ACC112 (cell line): ENCODE results near the gene MAST3.

ENCODE experiments used
- H2AFZ ChIP-seq: fragments of 200-600 bp; sonication (generic); one replicate; pipeline ENCODE4 v1.6.0; 2017; ENCODE audit warnings: antibody characterized with exemption, low read length; ENCODE audit not compliant: unreplicated experiment
- H3K27ac ChIP-seq: fragments of 200-600 bp; sonication (generic); 2 replicates; pipeline ENCODE4 v1.5.1; 2014; ENCODE audit warnings: low read depth, mild to moderate bottlenecking, antibody characterized with exemption, low read length, moderate library complexity
- H3K27me3 ChIP-seq: fragments of 200-600 bp; sonication (generic); 2 replicates; pipeline ENCODE4 v1.6.1; 2014; ENCODE audit warnings: mild to moderate bottlenecking, antibody characterized with exemption, low read length, moderate library complexity, mixed read lengths; ENCODE audit not compliant: insufficient read depth
- H3K36me3 ChIP-seq: fragments of 200-600 bp; sonication (generic); 2 replicates; pipeline ENCODE4 v1.6.1; 2016; ENCODE audit warnings: mild to moderate bottlenecking, antibody characterized with exemption, low read length, moderate library complexity, mixed read lengths; ENCODE audit not compliant: insufficient read depth
- H3K4me1 ChIP-seq: fragments of 200-600 bp; sonication (generic); one replicate; pipeline ENCODE4 v1.6.1; 2016; ENCODE audit warnings: low read length, mixed read lengths; ENCODE audit not compliant: insufficient read depth, unreplicated experiment, control insufficient read depth
- H3K4me3 ChIP-seq: fragments of 200-600 bp; sonication (generic); 2 replicates; pipeline ENCODE4 v1.5.1; 2014; ENCODE audit warnings: mild to moderate bottlenecking, low read depth, low read length
- H3K79me2 ChIP-seq: fragments of 200-600 bp; sonication (generic); one replicate; pipeline ENCODE4 v1.6.0; 2016; ENCODE audit warnings: low read length; ENCODE audit not compliant: control insufficient read depth, unreplicated experiment, insufficient read depth

Gene MAST3

DNA sequence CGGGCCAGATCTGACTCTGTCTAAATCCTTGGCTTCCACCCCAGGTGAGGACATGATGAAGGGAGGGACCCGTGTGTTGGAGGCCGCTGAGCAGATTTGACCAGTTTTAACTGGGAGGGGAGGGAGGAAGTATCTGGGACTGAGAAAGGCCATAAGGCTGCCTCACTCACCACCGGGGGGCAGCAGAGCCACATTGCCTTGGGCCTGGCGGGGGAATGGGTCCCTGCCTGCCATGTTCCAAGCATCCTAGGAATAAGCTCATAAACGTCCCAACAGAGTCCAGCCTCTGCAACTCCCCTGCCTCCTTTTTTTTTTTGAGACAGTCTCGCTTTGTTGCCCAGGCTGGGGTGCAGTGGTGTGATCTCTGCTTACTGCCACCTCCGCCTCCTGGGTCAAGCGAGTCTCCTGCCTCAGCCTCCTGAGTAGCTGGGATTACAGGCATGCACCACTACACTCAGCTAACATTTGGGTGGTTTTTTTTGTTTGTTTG, 15.5 kb downstream of the MAST3 start:
- Histone ChIP-seq H3K4me3 (no peak overlapping the region), H3K27ac (no peak overlapping the region), H3K27me3 (no peaks in the 10 kb centered on the region), H2AFZ (no peak overlapping the region), H3K4me1 (peaks cover 4% of the 10 kb centered on the region), H3K79me2 (no peaks in the 10 kb centered on the region), H3K36me3 (no peaks in the 10 kb centered on the region)

DNA sequence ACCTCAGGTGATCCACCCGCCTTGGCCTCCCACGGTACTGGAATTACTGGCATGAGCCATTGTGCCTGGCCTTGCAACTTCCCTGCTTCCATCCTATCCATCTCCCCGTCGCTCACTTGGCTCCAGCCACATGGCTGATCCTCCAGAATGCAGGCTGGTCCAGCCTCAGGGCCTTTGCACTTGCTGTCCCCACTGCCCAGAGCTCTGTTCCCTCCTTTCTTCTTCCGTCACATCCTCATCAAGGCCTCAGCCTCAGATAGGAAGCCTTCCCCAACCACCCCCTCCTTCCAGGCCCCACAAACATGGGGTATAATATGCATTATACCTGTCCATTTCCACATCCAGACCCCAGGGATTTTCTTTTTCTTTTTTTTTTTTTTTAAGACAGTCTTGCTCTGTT, 16.2 kb downstream of the MAST3 start:
- H2AFZ ChIP-seq, result no peak overlapping the region
- no peaks in the 10 kb centered on the region for H3K79me2 ChIP-seq
- H3K4me3 ChIP-seq, result no peak overlapping the region
- no peaks in the 10 kb centered on the region for H3K27me3 ChIP-seq
- no peaks in the 10 kb centered on the region for H3K36me3 ChIP-seq
- peaks cover 4% of the 10 kb centered on the region for H3K4me1 ChIP-seq
- no peak overlapping the region for H3K27ac ChIP-seq

DNA sequence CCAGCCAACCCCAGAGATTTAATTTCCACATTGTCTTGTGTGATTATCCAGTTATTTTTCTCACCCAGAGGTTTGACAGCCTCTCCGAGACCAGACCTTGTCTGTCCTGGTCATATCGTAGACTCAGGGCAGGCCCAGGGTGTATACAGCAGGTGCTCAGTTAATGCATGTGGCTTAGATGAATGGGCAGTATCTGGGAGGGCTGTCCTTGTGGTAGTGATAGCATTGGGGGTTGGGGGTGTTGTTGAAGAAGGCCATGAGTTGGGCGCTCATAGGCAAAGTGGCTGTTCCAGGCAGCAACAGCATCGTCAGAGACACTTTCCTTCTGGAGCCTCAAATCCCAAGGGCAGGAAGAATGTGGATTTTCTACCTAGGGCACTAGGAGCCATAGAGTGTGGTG, 16.9 kb downstream of the MAST3 start:
- Histone ChIP-seq H3K36me3 (no peaks in the 10 kb centered on the region), H3K27ac (no peak overlapping the region), H3K27me3 (no peaks in the 10 kb centered on the region), H3K79me2 (no peaks in the 10 kb centered on the region), H2AFZ (no peak overlapping the region), H3K4me1 (peaks cover 4% of the 10 kb centered on the region), H3K4me3 (no peak overlapping the region)

DNA sequence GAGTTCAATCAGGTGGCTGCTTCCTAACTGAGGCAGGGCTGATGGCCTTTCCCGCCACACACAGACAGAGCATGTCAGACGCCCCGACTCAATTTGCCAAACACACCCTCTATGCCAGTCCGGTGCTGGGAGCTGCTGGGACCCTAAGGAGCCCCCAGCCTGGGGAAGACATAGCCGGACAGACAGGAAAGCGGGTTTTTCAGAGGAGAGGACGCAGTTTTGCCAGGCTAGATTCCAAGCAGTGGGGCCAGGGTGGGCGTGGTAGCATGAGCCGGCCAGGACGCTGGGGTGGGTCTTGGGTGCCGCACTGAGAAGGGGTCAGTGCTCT, 19.8 kb downstream of the MAST3 start:
- no peaks in the 10 kb centered on the region for H3K36me3 ChIP-seq
- no peaks in the 10 kb centered on the region for H3K79me2 ChIP-seq
- peak overlapping the region; percentile 85 for H3K4me3 ChIP-seq
- H3K27ac ChIP-seq, result no peak overlapping the region
- peaks cover 4% of the 10 kb centered on the region for H3K4me1 ChIP-seq
- no peaks in the 10 kb centered on the region for H3K27me3 ChIP-seq
- peak overlapping the region; percentile 50 for H2AFZ ChIP-seq

DNA sequence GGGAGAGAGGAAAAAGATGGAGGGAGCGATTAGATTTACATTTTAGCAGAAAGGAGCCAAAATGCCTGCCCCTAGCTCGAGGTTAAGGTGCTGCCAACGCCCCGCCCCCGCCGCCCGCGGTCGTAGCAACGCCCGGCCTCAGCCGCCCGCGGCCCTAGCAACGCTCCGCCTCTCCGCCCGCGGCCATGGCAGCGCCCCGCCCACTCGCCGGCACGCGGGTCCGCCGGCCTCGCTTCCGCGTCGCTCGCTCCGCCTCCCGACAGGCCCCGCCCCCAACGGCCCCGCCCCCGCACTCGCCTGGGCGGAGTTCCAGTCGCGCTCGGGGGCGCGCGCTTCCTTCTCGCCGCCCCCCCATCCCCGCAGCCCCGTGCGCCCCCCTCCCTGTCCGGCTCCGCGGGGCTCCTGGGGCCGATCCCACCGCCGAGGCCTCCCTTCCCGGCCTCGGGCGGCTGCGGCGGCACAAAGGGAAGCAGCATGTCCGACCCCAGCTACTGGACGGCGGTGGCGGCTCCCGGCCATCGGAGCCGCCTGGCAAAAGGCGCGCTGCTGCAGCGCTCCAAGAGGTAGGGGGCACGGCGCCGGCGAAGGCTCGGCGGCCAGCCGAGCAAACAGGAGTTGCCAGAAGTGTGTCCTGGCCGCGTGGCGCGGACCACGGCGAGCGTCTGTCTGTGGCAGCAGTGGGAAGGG, 20.3 kb downstream of the MAST3 start:
- Histone ChIP-seq H3K36me3 (no peaks in the 10 kb centered on the region), H3K27ac (no peak overlapping the region), H3K79me2 (no peaks in the 10 kb centered on the region), H3K27me3 (no peaks in the 10 kb centered on the region), H3K4me1 (peaks cover 4% of the 10 kb centered on the region), H2AFZ (peak overlapping the region; percentile 50), H3K4me3 (peak overlapping the region; percentile 85)

DNA sequence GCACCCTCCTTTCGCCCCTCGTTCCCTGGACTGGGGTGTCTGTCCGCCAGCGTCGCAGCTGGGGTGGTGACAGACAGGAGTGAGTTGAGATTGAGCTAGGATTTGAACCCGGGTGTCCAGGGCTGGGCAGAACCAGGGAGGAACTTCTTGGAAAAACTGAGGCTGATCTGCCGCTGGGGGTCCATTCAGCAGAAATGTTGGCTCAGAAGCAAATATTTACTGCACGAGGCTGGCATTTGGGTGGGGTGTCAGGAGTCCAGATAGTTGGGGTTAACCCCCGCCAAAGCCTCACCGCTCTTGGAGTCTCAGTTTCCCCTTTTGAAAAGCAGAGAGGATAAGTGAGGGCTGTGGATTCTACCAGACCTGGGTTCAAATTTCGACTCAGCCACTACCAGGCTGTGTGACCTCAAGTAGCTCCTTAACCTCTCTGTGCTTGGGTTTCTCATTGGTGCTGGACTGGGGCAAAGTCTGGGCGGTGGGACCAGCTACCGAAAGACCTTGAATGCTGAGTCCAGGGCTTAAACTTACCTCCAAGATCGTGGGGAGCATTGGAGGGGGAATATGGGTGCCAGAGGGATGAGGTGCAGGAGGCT, 20.9 kb downstream of the MAST3 start:
- no peaks in the 10 kb centered on the region for H3K36me3 ChIP-seq
- H3K27ac ChIP-seq, result no peak overlapping the region
- H3K4me3 ChIP-seq, result peak overlapping the region; percentile 85
- no peaks in the 10 kb centered on the region for H3K27me3 ChIP-seq
- peaks cover 4% of the 10 kb centered on the region for H3K4me1 ChIP-seq
- H3K79me2 ChIP-seq, result no peaks in the 10 kb centered on the region
- H2AFZ ChIP-seq, result no peak overlapping the region

DNA sequence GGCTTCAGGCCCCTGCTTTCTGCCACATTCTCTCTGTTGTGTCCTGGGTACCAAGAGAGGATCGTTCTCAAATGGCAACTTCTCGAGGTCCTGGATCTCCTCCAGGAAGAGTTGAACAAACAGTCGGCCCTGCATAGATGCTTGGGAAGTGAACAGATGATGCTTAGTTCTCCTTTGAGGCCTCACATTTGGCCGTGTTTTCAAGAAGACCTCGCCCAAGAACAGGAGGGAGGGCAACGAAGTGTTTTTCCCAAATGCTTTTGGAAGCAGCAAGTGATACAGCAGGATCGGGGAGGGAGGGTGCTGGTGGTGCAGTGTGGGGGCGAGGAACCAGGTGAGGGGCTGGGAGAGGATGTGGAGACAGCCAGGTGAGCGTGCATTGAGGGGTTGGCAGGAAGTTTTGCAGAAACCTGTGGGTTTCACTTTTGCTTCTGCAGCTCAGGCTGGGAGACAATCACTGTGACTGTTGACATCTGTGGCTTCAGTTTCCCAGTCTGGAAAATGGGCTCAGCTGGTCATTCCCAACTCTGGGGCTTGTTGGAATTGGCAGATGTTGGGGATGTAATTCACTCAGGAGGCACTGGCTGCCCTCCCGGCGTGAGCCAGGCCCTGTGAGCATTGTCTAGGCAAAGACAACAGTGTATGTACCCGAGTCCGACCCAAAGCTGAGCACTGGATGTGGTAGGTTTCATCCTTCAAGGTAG, 21.6 kb downstream of the MAST3 start:
- H3K27me3 ChIP-seq, result no peaks in the 10 kb centered on the region
- H3K36me3 ChIP-seq, result no peaks in the 10 kb centered on the region
- no peak overlapping the region for H3K27ac ChIP-seq
- H3K4me1 ChIP-seq, result peaks cover 4% of the 10 kb centered on the region
- H2AFZ ChIP-seq, result no peak overlapping the region
- no peaks in the 10 kb centered on the region for H3K79me2 ChIP-seq
- H3K4me3 ChIP-seq, result peak overlapping the region; percentile 85; the same call in 1 of the 2 replicates

DNA sequence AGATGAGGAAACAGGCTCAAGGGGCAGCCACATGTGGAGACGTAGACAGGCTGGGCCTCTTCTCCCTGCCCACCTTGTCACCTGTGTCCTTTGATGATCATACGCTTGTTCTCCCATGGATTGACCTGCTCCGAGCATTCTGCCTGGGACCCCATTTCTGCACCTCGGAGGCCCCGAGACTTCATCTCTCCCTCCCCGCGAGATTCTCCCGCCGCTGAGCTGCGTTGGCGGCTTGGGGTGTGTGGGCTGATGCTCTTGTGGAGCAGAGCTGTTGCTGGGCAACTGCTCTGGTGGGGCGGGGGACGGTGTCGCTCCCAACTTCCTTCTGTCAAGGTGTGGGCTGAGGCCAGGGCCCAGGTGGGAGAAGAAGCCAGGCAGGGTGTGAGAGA, 22.1 kb downstream of the MAST3 start:
- H3K36me3 ChIP-seq, result no peaks in the 10 kb centered on the region
- peaks cover 4% of the 10 kb centered on the region for H3K4me1 ChIP-seq
- no peak overlapping the region for H3K27ac ChIP-seq
- H3K27me3 ChIP-seq, result no peaks in the 10 kb centered on the region
- no peaks in the 10 kb centered on the region for H3K79me2 ChIP-seq
- no peak overlapping the region for H3K4me3 ChIP-seq
- no peak overlapping the region for H2AFZ ChIP-seq

DNA sequence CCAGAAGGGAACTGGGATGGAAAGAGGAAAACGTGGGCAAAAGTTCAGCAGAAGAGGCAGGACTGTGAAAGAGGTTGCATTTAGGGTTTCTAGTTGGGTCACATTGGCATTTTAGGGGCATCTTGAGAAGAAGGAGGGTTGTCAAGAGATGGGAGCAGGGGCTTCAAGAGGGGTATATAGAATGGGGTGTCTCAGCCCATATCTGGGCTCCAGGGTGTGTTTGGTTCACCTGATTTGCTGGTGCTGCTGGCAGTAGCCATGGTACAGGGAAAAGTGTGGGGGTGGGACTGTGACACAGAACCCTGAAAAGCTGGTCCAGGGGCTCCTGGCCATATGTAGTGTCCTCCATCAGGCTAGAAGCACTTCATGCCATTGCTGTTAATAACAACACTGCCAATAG, 22.5 kb downstream of the MAST3 start:
- Histone ChIP-seq H3K36me3 (no peaks in the 10 kb centered on the region), H2AFZ (no peak overlapping the region), H3K79me2 (no peaks in the 10 kb centered on the region), H3K4me1 (peaks cover 4% of the 10 kb centered on the region), H3K4me3 (no peak overlapping the region), H3K27me3 (no peaks in the 10 kb centered on the region), H3K27ac (no peak overlapping the region)

DNA sequence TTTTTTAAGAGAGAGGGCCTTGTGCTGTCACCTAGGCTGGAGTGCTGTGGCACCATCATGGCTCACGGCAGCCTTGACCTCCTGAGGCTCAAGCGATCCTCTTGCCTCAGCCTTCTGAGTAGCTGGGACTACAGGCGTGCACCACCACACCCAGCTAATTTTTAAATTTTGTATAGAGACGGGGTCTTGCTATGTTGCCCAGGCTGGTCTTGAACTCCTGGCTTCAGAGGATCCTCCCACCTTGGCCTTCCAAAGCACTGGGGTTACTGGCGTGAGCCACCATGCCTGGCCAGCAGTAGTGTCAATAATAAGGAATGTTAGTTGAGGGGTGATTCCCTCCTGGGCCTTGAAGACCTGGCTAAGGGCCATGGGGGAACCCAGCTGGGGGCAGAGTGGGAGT, 23.6 kb downstream of the MAST3 start:
- no peak overlapping the region for H2AFZ ChIP-seq
- H3K27ac ChIP-seq, result no peak overlapping the region
- no peaks in the 10 kb centered on the region for H3K79me2 ChIP-seq
- H3K36me3 ChIP-seq, result no peaks in the 10 kb centered on the region
- peaks cover 4% of the 10 kb centered on the region for H3K4me1 ChIP-seq
- no peaks in the 10 kb centered on the region for H3K27me3 ChIP-seq
- H3K4me3 ChIP-seq, result no peak overlapping the region

DNA sequence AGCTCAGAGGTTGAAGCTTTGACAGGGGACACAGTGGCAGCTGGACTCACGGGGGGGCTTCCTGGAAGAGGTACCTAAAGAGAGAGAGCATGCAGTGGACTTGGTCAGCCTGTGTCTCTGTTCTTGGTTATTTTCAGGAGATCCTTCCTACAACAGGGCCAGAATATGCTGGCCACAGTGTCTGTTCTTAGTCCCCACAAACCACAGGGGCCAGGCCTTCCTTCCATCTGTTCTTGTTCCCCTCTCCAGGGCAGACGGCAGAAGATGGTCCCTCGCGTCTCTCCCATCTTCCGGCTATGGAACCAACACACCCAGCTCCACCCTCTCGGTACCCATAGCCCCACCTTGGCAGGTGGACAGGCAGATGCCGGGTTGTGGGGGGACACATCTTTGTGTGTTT, 24.8 kb downstream of the MAST3 start:
- no peaks in the 10 kb centered on the region for H3K79me2 ChIP-seq
- H3K4me3 ChIP-seq, result no peak overlapping the region
- H3K27ac ChIP-seq, result no peak overlapping the region
- H3K4me1 ChIP-seq, result peaks cover 1% of the 10 kb centered on the region
- no peak overlapping the region for H2AFZ ChIP-seq
- H3K27me3 ChIP-seq, result no peaks in the 10 kb centered on the region
- no peaks in the 10 kb centered on the region for H3K36me3 ChIP-seq
